Chondrocyte (in vitro differentiated cells): ENCODE measurements around the gene FBXL7. TPM values are rescaled to one million over a fixed set of nuclear protein-coding genes. Genes with fewer than 3 reads are reported as not detected.
"Not testable (repeated sequence)": the region's sequence is repeated elsewhere in the genome, so short reads cannot be mapped to it uniquely, and the experiment has no call there.

Source experiments
- DNase-seq: peaks from one replicate; pipeline ENCODE4 v3.0.0; 2021; ENCODE audit warnings: mixed read lengths, low spot score
- H3K27ac Mint-ChIP-seq: one replicate; pipeline ENCODE4 v1.8.0; 2021; ENCODE audit warnings: mild to moderate bottlenecking, moderate library complexity, mixed read lengths; ENCODE audit not compliant: unreplicated experiment
- H3K27me3 Mint-ChIP-seq: 2 replicates; pipeline ENCODE4 v1.8.0; 2021; ENCODE audit warnings: low read depth, mixed read lengths
- H3K36me3 Mint-ChIP-seq: 2 replicates; pipeline ENCODE4 v1.8.0; 2021; ENCODE audit warnings: low read depth, mixed read lengths
- H3K4me1 Mint-ChIP-seq: 2 replicates; pipeline ENCODE4 v1.8.0; 2021; ENCODE audit warnings: low read depth, mild to moderate bottlenecking, mixed read lengths
- H3K4me3 Mint-ChIP-seq: one replicate; pipeline ENCODE4 v1.8.0; 2021; ENCODE audit warnings: mild to moderate bottlenecking, moderate library complexity, mixed read lengths; ENCODE audit not compliant: unreplicated experiment
- H3K9me3 Mint-ChIP-seq: 2 replicates; pipeline ENCODE4 v1.8.0; 2021; ENCODE audit warnings: low read depth, mixed read lengths
- CTCF ChIP-seq: fragments of 200-600 bp; sonication (generic); IDR thresholded peaks from 2 replicates; pipeline ENCODE4 v1.5.0; 2021; ENCODE audit warnings: antibody characterized with exemption, mild to moderate bottlenecking, moderate library complexity
- total RNA-seq: library from RNA; stranded (reverse); gene quantifications from 3 replicates; pipeline ENCODE4 v1.2.1, GENCODE V29; 2021

Gene FBXL7
- total RNA-seq, 1 donor from 2014 or later: 32.6 TPM

GRCh38 chr5:15864536-15865215, 364.7 kb downstream of the FBXL7 start:
- H3K27ac Mint-ChIP-seq: no peak overlapping the region

GRCh38 chr5:15872259-15872658, 372.3 kb downstream of the FBXL7 start:
- H3K27me3 Mint-ChIP-seq, H3K4me1 Mint-ChIP-seq, H3K4me3 Mint-ChIP-seq, H3K27ac Mint-ChIP-seq, DNase-seq: not testable (repeated sequence)
- Mint-ChIP-seq H3K9me3 (peaks cover 42% of the 10 kb centered on the region), H3K36me3 (peaks cover 15% of the 10 kb centered on the region)

More at GRCh38 chr5:15864536-15865215, 364.7 kb downstream of the FBXL7 start:
- Mint-ChIP-seq H3K4me1 (peaks cover 3% of the 10 kb centered on the region), H3K4me3 (no peak overlapping the region), H3K9me3 (peaks cover 2% of the 10 kb centered on the region), H3K36me3 (peaks cover 2% of the 10 kb centered on the region), H3K27me3 (no peaks in the 10 kb centered on the region)
- DNase-seq: no peak
- no peak for TF ChIP-seq CTCF

DNA sequence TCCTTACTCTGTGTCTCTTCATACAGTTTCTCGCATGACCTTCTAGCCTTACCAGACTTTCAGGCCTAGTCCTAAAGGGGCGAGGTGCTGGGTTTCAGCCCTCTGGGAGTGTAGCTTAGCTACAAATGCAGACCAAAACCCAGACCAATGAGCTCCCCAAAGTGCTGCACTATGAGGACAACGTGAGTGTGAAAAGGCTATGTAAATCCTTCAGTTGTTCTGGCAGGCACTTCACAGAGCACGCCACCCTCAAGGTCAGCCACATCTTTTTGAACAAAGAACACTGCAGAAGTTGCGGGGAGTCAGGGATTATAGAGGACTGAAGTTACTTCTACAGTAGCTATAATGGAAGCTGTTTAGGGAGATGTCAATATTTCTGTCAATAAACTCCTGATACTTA, 377.9 kb downstream of the FBXL7 start:
- Mint-ChIP-seq H3K9me3 (peaks cover 28% of the 10 kb centered on the region), H3K27ac (no peak overlapping the region)
- no peak for TF ChIP-seq CTCF

GRCh38 chr5:15880201-15880600, 380.2 kb downstream of the FBXL7 start:
- peaks cover 6% of the 10 kb centered on the region for H3K36me3 Mint-ChIP-seq
- peaks cover 8% of the 10 kb centered on the region for H3K9me3 Mint-ChIP-seq
- H3K27me3 Mint-ChIP-seq: no peaks in the 10 kb centered on the region
- no peak for DNase-seq
- H3K4me3 Mint-ChIP-seq: no peak overlapping the region
- no peak for TF ChIP-seq CTCF
- H3K4me1 Mint-ChIP-seq: no peaks in the 10 kb centered on the region
- H3K27ac Mint-ChIP-seq: no peak overlapping the region

More for the DNA sequence above, 377.9 kb downstream of the FBXL7 start:
- Mint-ChIP-seq H3K4me1 (no peaks in the 10 kb centered on the region), H3K27me3 (no peaks in the 10 kb centered on the region), H3K4me3 (no peak overlapping the region), H3K36me3 (peaks cover 8% of the 10 kb centered on the region)
- DNase-seq: no peak

GRCh38 chr5:15885156-15885555, 385.2 kb downstream of the FBXL7 start:
- no peak overlapping the region for H3K27ac Mint-ChIP-seq
- DNase-seq: no peak
- peaks cover 6% of the 10 kb centered on the region for H3K9me3 Mint-ChIP-seq
- TF ChIP-seq CTCF: no peak
- peaks cover 12% of the 10 kb centered on the region for H3K4me1 Mint-ChIP-seq
- peaks cover 6% of the 10 kb centered on the region for H3K36me3 Mint-ChIP-seq
- no peak overlapping the region for H3K4me3 Mint-ChIP-seq
- no peaks in the 10 kb centered on the region for H3K27me3 Mint-ChIP-seq

GRCh38 chr5:15886156-15886555, 386.2 kb downstream of the FBXL7 start:
- no peak overlapping the region for H3K27ac Mint-ChIP-seq
- peaks cover 12% of the 10 kb centered on the region for H3K4me1 Mint-ChIP-seq
- TF ChIP-seq CTCF: no peak
- no peak overlapping the region for H3K4me3 Mint-ChIP-seq
- no peaks in the 10 kb centered on the region for H3K27me3 Mint-ChIP-seq
- no peak for DNase-seq
- peaks cover 6% of the 10 kb centered on the region for H3K36me3 Mint-ChIP-seq
- H3K9me3 Mint-ChIP-seq: peaks cover 6% of the 10 kb centered on the region
